ENCODE data around the gene DDX10. TPM values are rescaled to one million over a fixed set of nuclear protein-coding genes. Genes with fewer than 3 reads are reported as not detected.
"Not testable (repeated sequence)": the region's sequence is repeated elsewhere in the genome, so short reads cannot be mapped to it uniquely, and the experiment has no call there.

DDX10 gene
- total and polyA plus RNA-seq, 9 of the 15 experiments (the other 6 are each of a cell fraction or from before 2014, with no cell fraction given): 33.9 to 94.6 (median 50.7) TPM

DNA sequence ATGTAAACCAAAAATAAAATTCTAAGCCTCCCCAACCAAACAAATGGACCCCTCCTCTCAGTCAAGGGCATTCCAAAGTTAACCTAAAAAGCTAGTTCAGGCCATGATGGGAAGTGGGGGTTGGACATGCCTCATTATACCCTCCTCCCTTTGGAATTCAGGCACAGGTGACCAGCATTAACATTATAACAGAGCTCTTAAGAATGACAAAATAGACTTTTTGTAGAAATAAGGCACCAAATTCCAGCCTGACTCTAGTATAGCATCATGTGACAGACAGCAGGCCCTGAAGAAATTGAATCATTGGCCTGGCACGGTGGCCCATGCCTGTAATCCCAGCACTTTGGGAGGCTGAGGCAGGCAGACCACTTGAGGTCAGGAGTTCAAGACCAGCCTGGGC, 23.1 kb upstream of the DDX10 start:
- not testable (repeated sequence) for H3K27ac ChIP-seq (ENCODE audit: extremely low read depth, low read depth, low read length)
- in situ Hi-C loops (cut with MboI) (loop anchor here (5.0 to 10.0 kb wide), 2 partner anchors 227 to 519 kb away; partner anchors contain the start of gene ACAT1), intact Hi-C loops (cut with micrococcal nuclease) (loop anchor here (10.0 kb wide), 1 partner anchor 307 kb away; no protein-coding TSS in a partner anchor)

DNA sequence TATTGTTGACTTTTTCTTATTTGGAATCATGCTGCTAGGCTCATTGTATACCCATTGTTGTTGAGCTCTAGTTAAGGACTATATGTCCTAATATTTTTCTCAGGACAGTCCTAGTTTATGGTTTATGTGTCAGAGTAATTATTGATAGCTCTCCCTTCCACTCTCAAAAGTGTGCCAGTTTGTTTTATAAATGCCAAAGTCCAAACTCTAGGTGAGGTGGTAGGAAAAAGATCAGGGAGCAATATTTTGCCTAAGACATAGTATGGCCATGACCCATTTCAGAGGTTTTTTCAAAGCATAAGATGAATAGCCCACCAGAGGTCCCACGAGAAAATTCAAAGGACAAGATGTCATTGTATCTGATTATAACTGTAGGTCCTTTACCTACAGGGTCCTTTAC, 20.9 kb upstream of the DDX10 start:
- no peaks in the 10 kb centered on the region for H3K27me3 ChIP-seq (ENCODE audit: control insufficient read depth in 2 of 2, insufficient read depth in 2 of 2, low read length in 2 of 2)
- ChIA-PET CTCF (ENCODE audit: low intra/inter-chr PET ratio) (no interaction called here), POLR2A (interaction anchor here (1.3 kb wide), 1 partner anchor 522 kb away, joined by 4 read pairs; the partner anchor contains the start of gene ACAT1)
- no peak overlapping the region for H3K4me3 ChIP-seq
- no peak for ATAC-seq
- H3K27ac ChIP-seq (ENCODE audit: extremely low read depth, low read depth, low read length): no peak overlapping the region
- H4K20me1 ChIP-seq (replicated peaks; ENCODE audit: control insufficient read depth, insufficient read depth, low read length): no peaks in the 10 kb centered on the region
- no peak overlapping the region for H3K4me2 ChIP-seq (ENCODE audit: insufficient read depth, low read length)
- intact Hi-C loops (cut with micrococcal nuclease) (loop anchor here (10.0 kb wide), 1 partner anchor 309 kb away; no protein-coding TSS in a partner anchor), in situ Hi-C loops (cut with MboI) (loop anchor here (5.0 to 10.0 kb wide), 2 partner anchors 229 to 522 kb away; partner anchors contain the start of gene ACAT1)
- no peaks in the 10 kb centered on the region for H3K36me3 ChIP-seq (ENCODE audit: control insufficient read depth, insufficient read depth, low read length)
- 18% methylated on average over 1 of the region's 1 CpG for WGBS (ENCODE audit: insufficient coverage, low coverage, missing lambda C conversion rate)
- BruUV-seq (replicated peaks): no TSS peak
- no peak for DNase-seq (ENCODE audit: extremely low read depth in 1 of 4, low spot score in 3 of 4)
- H3K79me2 ChIP-seq (ENCODE audit: control insufficient read depth, insufficient read depth, low read length): no peaks in the 10 kb centered on the region
- FAIRE-seq: no peak
- no peak overlapping the region for H3K9ac ChIP-seq (ENCODE audit: insufficient read depth in 1 of 2, low read depth in 2 of 2, low read length in 2 of 2)
- H3K9me3 ChIP-seq (replicated peaks; ENCODE audit: control insufficient read depth, insufficient read depth, low read depth, low read length): no peaks in the 10 kb centered on the region
- H2AFZ ChIP-seq (ENCODE audit: low read depth, low read length): 0 out of 2 replicates have a peak overlapping the region, but pooled peaks have one; percentile 41
- peaks cover 0 to 2% of the 10 kb centered on the region in 2 experiments; a peak in 3 of 5 replicates for H3K4me1 ChIP-seq (replicated peaks in 1 of 2; ENCODE audit: control insufficient read depth in 2 of 2, insufficient read depth in 2 of 2, low read length in 2 of 2)
- H3K9me1 ChIP-seq (ENCODE audit: control insufficient read depth, insufficient read depth, low read length): no peaks in the 10 kb centered on the region
- TF ChIP-seq ZSCAN32 (CRISPR knock-in tag; IDR thresholded peaks at IDR 0.05): no peak
- no peak for TF ChIP-seq NELFE (IDR thresholded peaks at IDR 0.05; ENCODE audit: insufficient read depth, insufficient read length)
- TF ChIP-seq FOSL1 (tag; conservative IDR thresholded peaks at IDR 0.05): no peak
- TF ChIP-seq, protein P1, sequence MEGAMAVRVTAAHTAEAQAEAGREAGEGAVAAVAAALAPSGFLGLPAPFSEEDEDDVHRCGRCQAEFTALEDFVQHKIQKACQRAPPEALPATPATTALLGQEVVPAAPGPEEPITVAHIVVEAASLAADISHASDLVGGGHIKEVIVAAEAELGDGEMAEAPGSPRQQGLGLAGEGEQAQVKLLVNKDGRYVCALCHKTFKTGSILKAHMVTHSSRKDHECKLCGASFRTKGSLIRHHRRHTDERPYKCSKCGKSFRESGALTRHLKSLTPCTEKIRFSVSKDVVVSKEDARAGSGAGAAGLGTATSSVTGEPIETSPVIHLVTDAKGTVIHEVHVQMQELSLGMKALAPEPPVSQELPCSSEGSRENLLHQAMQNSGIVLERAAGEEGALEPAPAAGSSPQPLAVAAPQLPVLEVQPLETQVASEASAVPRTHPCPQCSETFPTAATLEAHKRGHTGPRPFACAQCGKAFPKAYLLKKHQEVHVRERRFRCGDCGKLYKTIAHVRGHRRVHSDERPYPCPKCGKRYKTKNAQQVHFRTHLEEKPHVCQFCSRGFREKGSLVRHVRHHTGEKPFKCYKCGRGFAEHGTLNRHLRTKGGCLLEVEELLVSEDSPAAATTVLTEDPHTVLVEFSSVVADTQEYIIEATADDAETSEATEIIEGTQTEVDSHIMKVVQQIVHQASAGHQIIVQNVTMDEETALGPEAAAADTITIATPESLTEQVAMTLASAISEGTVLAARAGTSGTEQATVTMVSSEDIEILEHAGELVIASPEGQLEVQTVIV (CRISPR knock-in tag; IDR thresholded peaks at IDR 0.05; ENCODE audit: borderline replicate concordance): no peak
- no peak for TF ChIP-seq ATF1 (CRISPR knock-in tag; IDR thresholded peaks at IDR 0.05)
- TF ChIP-seq ATF1 (tag; IDR thresholded peaks at IDR 0.05): no peak
- TF ChIP-seq JUNB (CRISPR knock-in tag; conservative IDR thresholded peaks at IDR 0.05): no peak
- TF ChIP-seq ZNF586 (CRISPR knock-in tag; conservative IDR thresholded peaks at IDR 0.05): no peak
- no peak for TF ChIP-seq ZNF253 (CRISPR knock-in tag; conservative IDR thresholded peaks at IDR 0.05)
- TF ChIP-seq, protein P2, sequence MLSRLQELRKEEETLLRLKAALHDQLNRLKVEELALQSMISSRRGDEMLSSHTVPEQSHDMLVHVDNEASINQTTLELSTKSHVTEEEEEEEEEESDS (CRISPR knock-in tag; IDR thresholded peaks at IDR 0.05): no peak
- TF ChIP-seq, protein P3, sequence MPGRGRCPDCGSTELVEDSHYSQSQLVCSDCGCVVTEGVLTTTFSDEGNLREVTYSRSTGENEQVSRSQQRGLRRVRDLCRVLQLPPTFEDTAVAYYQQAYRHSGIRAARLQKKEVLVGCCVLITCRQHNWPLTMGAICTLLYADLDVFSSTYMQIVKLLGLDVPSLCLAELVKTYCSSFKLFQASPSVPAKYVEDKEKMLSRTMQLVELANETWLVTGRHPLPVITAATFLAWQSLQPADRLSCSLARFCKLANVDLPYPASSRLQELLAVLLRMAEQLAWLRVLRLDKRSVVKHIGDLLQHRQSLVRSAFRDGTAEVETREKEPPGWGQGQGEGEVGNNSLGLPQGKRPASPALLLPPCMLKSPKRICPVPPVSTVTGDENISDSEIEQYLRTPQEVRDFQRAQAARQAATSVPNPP (IDR thresholded peaks at IDR 0.05; ENCODE audit: borderline replicate concordance, insufficient read depth, insufficient read length): no peak

More for the DNA sequence above, 23.1 kb upstream of the DDX10 start:
- 63% methylated on average over 1 of the region's 1 CpG for WGBS (ENCODE audit: insufficient coverage, low coverage, missing lambda C conversion rate)
- H3K9ac ChIP-seq (ENCODE audit: insufficient read depth in 1 of 2, low read depth in 2 of 2, low read length in 2 of 2); ATAC-seq; H3K9me3 ChIP-seq (replicated peaks; ENCODE audit: control insufficient read depth, insufficient read depth, low read depth, low read length); H3K9me1 ChIP-seq (ENCODE audit: control insufficient read depth, insufficient read depth, low read length); H3K36me3 ChIP-seq (ENCODE audit: control insufficient read depth, insufficient read depth, low read length); H2AFZ ChIP-seq (ENCODE audit: low read depth, low read length); DNase-seq (ENCODE audit: extremely low read depth in 1 of 4, low spot score in 3 of 4); H3K4me3 ChIP-seq; CTCF ChIA-PET (ENCODE audit: low intra/inter-chr PET ratio); FAIRE-seq; BruUV-seq (replicated peaks); H3K4me2 ChIP-seq (ENCODE audit: insufficient read depth, low read length); H3K79me2 ChIP-seq (ENCODE audit: control insufficient read depth, insufficient read depth, low read length); H3K27me3 ChIP-seq (ENCODE audit: control insufficient read depth in 2 of 2, insufficient read depth in 2 of 2, low read length in 2 of 2); H4K20me1 ChIP-seq (replicated peaks; ENCODE audit: control insufficient read depth, insufficient read depth, low read length); POLR2A ChIA-PET; H3K4me1 ChIP-seq (replicated peaks in 1 of 2; ENCODE audit: control insufficient read depth in 2 of 2, insufficient read depth in 2 of 2, low read length in 2 of 2): not testable (repeated sequence)
